Measurements from ENCODE around the gene RTCA. TPM values are rescaled to one million over a fixed set of nuclear protein-coding genes. Genes with fewer than 3 reads are reported as not detected.
"Not testable (repeated sequence)": the region's sequence is repeated elsewhere in the genome, so short reads cannot be mapped to it uniquely, and the experiment has no call there.

Gene RTCA
- polyA plus RNA-seq, 12 donors, result 29.0 to 39.2 (median 33.7) TPM; not detected in 1

DNA sequence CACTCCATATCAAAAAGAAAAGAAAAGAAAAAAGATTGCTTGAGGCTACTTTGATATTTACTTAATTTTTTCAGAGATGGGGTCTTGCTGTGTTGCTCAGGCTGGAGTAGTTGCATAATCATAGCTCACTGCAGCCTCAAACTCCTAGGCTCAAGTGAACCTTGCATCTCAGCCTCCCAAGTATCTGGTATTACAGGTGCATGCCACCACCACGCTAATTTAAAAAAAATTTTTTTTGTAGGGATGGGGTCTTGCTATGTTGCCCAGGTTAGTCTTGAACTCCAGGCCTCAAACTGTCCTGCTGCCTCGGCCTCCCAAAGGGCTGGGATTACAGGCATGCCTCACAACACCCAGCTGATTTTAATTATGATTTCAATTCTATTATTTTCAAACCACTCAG, 38.2 kb downstream of the RTCA start:
- no peak for DNase-seq

DNA sequence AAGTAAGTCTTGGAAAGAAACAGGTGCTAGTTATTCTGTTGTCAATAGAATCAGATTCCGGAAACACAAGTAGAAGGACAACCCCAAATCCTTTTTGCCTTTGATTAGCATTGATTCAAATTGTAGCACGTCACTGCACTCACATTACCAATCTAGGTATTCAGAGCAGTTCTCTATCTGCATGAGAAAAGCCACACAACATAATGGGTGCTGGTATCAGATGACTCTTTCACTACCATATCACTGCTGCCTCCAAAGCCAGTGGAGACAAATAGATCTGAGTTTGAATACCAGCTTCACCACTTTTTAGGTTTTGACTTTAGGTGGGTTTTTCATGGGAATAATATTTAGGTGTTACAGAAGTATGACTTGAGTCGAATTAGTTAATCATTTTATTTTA, 38.9 kb downstream of the RTCA start:
- DNase-seq, result no peak

DNA sequence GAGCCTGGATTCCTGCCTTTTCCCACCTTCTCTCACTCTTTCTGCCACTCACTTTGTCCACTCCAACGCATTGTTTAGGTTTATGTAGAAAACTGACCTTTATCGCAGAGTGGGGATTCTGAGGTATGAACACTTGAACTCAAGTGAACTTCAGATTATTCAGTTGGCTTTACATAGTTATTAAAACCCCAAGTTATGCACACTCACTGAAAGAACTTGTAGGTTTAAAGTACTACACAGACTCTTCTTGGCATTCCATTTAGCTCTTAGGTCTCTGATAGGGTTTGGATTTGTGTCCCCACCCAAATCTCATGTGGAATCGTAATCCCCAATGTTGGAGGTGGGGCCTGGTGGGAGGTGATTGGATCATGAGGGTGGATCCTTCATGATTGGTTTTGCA, 39.9 kb downstream of the RTCA start:
- DNase-seq, result no peak

DNA sequence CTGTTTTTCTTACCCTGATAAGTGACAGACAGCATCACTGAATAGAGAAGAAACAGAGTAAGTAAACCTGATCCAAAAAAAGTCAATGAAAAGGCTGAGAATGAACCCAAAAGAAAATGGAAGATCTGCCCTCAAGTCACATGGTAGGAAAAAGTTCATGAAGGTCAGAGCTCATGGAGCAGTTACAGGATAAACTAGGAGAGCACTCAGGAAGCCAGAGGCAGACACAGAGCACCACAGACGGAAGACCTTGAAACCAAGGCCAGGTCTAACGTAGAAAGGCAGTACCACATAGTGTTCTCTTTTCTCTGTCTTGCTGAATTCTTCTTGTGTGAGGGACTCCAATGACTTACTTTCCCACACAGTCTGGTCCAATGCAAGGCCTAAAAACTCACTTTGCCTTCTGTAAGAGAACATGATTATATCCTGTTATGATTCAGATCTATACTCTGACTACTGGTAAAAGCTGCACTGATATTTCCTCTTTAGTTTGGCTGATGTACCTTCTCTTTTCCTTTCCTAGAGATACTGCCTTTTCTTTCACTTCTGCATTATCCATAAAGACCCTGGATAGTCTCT, 40.8 kb downstream of the RTCA start:
- DNase-seq, result no peak

- DNase-seq, result no peak
These were observed 42.8 kb downstream of the RTCA start for GRCh38 chr1:100308777-100309176.

- no peak for DNase-seq
These were observed 43.8 kb downstream of the RTCA start for GRCh38 chr1:100309863-100310262.

DNA sequence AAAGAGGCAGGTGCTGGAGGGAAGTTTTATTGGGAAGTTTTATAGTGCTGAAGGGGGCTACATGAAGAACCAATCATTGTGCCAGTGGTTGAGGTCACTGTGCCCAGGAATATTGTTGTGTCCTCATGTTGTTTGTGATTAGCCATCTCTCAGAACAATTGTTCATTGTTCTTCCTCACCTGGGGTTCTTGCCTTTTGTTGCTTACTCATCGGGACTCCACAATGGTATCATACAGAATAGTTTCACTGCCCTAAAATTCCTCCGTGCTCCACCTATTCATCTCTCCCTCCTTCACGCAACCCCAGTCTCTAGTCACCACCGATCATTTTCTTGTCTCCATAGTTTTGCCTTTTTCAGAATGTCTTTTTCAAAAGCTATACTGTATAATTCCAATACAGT, 47.4 kb downstream of the RTCA start:
- no peak for DNase-seq

GRCh38 chr1:100316622-100317021, 50.6 kb downstream of the RTCA start:
- no peak for DNase-seq

- no peak for DNase-seq
These were observed 54.5 kb downstream of the RTCA start for GRCh38 chr1:100320311-100321099.

- no peak for DNase-seq
These were observed 55.1 kb downstream of the RTCA start for GRCh38 chr1:100321100-100321493.

DNA sequence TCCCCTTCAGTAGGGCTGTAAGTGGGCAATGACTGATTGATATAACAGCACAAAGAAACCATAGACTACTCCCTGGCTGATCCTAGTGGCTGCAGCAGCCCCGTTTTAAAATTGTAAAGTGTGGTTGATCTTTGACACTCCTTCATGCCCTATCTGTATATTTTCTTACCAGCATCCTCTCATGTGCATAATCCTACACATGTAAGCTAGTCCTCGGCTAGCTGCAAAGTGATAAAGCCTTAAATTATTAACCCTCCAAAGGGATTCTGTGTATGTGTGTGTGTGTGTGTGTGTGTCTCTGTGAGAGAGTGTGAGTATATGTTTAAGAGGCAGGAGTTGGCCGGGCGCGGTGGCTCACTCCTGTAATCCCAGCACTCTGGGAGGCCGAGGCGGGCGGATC, 55.5 kb downstream of the RTCA start:
- DNase-seq, result no peak

- peak; percentile 28 for DNase-seq
These were observed 56.6 kb downstream of the RTCA start for GRCh38 chr1:100322436-100323211.

DNA sequence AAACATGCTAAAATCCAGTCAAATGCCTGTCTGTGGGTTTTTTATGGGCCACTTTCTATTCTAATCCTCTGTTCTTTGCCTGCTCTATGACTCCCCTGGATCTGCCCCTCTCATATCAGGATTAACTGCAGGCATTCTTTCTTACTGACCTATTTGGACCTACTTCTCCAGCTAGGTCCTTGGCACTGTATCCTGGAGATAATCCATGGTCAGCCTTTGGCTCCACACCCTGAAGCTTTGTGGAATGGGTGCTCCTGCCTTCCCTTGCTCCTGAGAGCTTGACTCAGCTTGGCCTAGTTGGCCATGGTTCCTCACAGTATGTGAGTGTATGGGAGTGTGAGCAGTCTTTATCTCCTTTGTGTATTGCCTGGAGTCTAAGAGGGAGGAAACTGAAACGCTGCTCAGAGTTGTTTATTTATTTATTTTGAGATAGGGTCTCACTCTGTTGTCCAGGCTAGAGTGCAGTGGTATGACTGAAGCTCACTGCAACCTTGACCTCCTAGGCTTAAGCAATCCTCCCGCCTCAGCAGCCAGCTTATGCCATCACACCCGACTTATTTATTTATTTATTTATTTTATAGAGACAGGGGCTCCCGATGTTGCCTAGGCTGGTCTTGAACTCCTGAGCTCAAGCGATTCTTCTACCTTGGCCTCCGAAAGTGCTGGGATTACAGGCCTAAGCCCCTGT, 57.5 kb downstream of the RTCA start:
- peak; percentile 13 for DNase-seq

- DNase-seq, result no peak
These were observed 59.7 kb downstream of the RTCA start for GRCh38 chr1:100325415-100326324.

DNA sequence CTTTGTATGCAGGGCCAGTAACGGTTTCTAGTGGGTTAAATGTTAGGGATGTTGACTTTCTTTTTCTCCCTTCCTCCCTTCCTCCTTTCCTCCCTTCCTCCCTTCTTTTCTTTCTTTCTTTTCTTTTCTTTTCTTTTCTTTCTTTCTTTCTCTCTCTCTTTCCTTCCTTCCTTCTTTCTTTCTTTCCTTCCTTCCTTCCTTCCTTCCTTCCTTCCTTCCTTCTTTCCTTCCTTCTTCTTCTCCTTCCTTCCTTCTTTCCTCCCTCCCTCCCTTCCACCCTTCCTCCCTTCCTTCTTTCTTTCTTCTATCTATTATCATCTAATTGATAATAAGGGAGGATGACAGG, 60.3 kb downstream of the RTCA start:
- not testable (repeated sequence) for DNase-seq

DNA sequence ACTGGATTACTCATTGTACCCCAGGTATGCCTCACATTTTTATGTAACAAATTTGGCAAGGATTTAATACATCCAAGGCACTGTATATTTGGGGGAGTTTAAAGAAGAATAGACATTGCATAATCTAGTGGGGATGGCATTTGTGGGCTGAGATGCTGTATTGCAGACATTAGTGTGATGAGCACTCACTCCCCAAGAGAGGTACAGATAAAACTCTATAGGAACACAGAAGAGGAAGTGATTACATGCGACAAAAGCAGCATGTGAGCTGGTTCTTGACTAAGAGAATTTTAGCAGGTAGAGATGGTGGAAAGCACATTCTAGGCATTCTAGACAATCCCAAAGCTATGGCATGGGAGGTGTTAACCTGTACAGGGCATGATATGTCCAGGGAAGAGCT, 62.1 kb downstream of the RTCA start:
- no peak for DNase-seq

GRCh38 chr1:100331146-100331545, 65.1 kb downstream of the RTCA start:
- not testable (repeated sequence) for DNase-seq

DNA sequence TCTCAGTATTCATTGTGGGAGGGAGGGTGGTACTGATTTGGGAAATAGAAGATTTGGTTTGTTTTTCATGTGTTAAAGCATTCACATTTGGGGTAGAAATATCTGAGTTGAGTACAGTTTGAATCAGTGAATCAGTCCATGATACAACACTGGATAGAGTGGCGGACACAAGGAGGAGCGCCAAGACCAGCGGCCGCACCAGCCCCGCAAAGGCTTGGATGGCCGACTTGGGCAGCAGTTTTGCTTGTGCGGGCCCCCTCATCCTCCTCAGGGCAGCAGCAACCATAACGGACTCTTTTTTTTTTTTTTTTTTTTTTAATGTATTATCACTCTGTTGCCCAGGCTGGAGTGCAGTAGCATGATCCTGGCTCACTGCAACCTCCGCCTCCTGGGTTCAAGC, 66.3 kb downstream of the RTCA start:
- DNase-seq, result no peak

GRCh38 chr1:100335436-100335835, 69.4 kb downstream of the RTCA start:
- no peak for DNase-seq

DNA sequence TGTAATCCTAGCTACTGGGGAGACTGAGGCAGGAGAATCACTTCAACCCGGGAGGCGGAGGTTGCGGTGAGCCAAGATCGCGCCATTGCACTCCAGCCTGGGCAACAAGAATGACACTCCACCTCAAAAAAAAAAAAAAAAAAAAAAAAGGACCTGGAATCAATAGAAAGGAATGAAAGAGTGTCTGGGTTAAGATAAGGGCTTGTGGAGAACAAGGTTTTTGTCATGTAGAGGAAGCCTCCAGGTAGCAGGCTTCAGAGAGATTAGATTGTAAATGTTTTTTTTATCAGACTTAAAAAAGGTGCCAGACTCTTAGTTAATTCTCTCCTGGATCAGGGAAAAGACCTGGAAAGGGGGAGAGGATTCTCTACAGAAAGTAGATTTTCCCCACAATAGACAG, 71.9 kb downstream of the RTCA start:
- not testable (repeated sequence) for DNase-seq

GRCh38 chr1:100339735-100340134, 73.7 kb downstream of the RTCA start:
- not testable (repeated sequence) for DNase-seq
